Stimulated activated naive CD8-positive, alpha-beta T cell treated with anti-CD3 and anti-CD28 coated beads, Interleukin-15, Interleukin-2, amounts not matched to agents 100 U/mL and 50 U/mL, for 24 hours (primary cell): Measurements from ENCODE around the gene GCG.

Source experiments
- ATAC-seq: fragments of 150-1000 bp; cut with Tn5 transposase; one replicate; pipeline ENCODE4 v1.10.0; 2021
- DNase-seq: peaks from one replicate; pipeline ENCODE4 v3.0.0; 2021

Gene GCG

DNA sequence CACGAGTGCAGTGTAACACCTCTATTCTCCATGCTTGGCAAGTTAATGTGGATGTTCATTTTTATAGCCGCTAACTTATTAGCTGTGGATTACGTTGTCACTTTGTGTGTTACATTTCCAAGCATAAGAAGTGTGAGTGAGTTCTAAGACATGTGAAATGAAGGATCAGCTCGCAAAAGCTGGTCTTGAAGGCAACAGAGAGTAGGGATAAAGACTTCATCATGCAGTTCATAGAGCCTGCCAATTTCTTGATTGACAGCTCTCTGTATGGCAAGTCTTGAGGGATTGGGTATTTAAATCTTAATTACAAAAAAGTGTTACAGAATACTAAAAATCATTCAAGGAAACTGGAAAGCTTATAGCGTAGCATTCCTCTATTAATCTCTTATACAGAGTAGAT is 52.2 kb downstream of the GCG start:
- no peak for DNase-seq
- no peak for ATAC-seq
